Prostate gland (tissue), 2 donors: Measurements from ENCODE around the gene NOLC1.

Experiments used
- CTCF ChIP-seq, 4 experiments: fragments of 200-600 bp in 2 of 4; fragments of 450-650 bp in 2 of 4; sonication (generic) in 2 of 4; IDR thresholded peaks; 1 replicate in 3 of 4; 2 replicates in 1 of 4; pipeline ENCODE4 v1.5.1; 2016 to 2019; ENCODE audit warnings: antibody characterized with exemption in 4 of 4, mild to moderate bottlenecking in 2 of 4, moderate library complexity in 2 of 4
- POLR2AphosphoS5 ChIP-seq: sonication (generic); formaldehyde crosslinking; IDR thresholded peaks from one replicate; pipeline ENCODE4 v1.6.1; 2017; ENCODE audit warnings: antibody characterized with exemption

DNA sequence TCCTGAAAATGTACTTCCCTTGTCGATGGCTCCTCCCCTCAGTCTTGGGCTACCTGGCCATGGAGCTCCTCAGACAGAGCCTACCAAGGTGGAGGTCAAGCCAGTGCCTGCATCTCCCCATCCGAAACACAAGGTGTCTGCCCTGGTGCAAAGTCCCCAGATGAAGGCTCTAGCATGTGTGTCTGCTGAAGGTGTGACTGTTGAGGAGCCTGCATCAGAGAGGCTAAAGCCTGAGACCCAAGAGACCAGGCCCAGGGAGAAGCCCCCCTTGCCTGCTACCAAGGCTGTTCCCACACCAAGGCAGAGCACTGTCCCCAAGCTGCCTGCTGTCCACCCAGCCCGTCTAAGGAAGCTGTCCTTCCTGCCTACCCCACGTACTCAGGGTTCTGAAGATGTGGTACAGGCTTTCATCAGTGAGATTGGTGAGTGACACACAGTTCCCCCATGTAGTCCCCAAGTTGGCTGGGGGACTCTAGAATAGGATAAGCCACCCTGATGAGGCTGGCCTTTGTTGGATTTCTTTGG is 10.5 kb upstream of the NOLC1 start:
- no peak for TF ChIP-seq POLR2AphosphoS5
- no peak for TF ChIP-seq CTCF (IDR thresholded peaks at IDR 0.05)
